Measurements from ENCODE around the gene ACOX2.

DNA sequence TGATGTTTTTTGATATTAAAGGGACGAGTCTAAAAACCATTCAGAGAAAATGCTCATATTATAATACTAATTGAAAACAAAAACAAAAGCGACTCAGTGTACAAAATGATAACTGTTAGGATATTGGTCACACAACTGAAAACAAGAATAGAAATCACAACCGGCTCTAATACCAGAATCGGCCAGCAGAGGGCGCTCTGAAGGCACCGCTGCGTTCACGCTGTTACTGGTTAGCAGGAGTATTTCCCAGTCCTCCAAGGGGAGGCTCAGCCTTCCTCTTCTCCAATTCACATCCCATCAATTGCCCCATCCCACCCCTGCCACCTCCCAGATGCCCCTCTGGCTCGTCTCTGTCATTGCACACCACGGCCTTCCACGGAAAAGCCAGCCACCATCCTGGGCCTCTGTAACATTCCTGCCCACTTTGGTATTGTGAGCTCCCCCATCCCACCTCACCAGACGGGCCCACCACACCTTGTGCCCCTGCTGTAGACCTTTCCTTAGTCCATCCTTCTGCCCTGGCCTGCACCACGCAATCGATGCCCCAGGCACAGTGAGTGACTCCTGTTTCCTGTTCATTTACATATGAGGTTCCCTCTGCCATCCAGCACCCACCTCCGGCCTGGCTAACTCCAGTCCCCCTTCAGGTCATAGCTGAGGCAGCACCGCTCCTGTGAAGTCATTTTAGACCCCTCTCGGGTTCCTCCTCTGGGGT, 31.7 kb upstream of the ACOX2 start:
- TF ChIP-seq, protein P1, sequence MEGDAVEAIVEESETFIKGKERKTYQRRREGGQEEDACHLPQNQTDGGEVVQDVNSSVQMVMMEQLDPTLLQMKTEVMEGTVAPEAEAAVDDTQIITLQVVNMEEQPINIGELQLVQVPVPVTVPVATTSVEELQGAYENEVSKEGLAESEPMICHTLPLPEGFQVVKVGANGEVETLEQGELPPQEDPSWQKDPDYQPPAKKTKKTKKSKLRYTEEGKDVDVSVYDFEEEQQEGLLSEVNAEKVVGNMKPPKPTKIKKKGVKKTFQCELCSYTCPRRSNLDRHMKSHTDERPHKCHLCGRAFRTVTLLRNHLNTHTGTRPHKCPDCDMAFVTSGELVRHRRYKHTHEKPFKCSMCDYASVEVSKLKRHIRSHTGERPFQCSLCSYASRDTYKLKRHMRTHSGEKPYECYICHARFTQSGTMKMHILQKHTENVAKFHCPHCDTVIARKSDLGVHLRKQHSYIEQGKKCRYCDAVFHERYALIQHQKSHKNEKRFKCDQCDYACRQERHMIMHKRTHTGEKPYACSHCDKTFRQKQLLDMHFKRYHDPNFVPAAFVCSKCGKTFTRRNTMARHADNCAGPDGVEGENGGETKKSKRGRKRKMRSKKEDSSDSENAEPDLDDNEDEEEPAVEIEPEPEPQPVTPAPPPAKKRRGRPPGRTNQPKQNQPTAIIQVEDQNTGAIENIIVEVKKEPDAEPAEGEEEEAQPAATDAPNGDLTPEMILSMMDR (IDR thresholded peaks at IDR 0.05), result peak; percentile 85 to 98 (median 95)
- TF ChIP-seq POLR2AphosphoS5 (IDR thresholded peaks at IDR 0.05), result peak; percentile 58

Data from prostate gland (tissue), 2 donors.